SIG-M5 treated with dmso at 0.1 percent for 504 hours (cell line): ENCODE measurements around the gene RNF144B.
A peak's percentile ranks its signal among the peaks of the same experiment; 100 is the strongest.
"Not testable (repeated sequence)": the region's sequence is repeated elsewhere in the genome, so short reads cannot be mapped to it uniquely, and the experiment has no call there.

Source experiments
- DNase-seq: peaks from one replicate; lab custom pipeline; 2025; ENCODE audit not compliant: unreplicated experiment; lab: John Stamatoyannopoulos, UW

RNF144B gene

DNA sequence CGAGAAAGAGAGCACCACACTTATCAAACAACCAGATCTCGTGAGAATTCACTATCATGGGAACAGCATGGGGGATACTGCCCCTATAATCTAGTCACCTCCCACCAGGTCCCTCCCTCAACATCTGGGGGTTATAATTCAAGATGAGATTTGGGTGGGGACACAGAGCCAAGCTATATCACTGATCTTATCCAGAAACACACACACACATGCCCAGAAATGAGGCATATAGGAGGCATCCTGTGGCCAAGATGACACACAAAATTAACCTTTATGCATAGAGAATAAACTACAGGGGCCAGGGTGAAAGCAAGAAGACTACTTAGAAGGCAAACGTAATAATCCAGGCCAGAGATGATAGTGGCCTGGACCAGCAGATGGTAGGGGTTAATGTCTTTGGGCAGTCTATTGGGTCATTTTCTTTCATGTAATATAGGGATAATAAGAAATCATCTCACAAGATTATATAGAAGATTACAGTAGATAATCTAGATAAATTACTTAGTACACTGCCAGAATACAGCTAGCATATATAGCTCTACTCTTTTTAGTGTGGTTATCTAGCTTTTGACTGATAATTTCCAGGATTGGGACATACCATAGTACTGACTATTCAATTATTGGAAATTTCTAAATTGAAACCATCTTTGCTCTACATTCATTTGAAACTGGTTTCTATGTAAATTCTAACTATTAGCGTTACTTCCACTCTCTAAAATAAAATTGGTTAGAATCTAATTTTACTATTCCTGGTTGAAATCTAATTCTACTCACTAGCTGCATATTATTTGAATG lies 20.0 kb downstream of the RNF144B start:
- DNase-seq = no peak

- DNase-seq = not testable (repeated sequence)
These were observed 22.5 kb downstream of the RNF144B start for GRCh38 chr6:18409602-18410001.

DNA sequence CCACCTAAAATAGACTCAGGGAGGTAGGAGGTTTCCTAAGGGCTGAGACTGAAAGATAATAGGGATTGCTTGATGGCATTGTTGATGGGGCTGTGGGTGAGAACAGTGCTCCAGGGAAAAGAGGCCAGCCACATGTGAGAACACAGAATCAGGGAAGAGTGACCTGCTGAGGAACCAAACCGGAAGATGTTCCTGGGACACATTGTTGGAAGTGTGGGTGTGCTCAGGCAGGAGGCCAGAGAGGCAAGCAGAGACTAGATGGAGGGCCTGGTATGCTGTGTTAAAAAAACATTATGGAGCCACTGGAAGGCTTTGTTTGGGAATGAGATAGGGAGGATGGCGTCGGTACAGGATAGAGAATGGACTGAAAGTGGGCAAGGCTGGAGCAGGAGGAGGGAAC lies 23.3 kb downstream of the RNF144B start:
- DNase-seq = no peak

- peak; percentile 26 for DNase-seq
These were observed 24.9 kb downstream of the RNF144B start for GRCh38 chr6:18412068-18412467.

- DNase-seq = no peak
These were observed 25.5 kb downstream of the RNF144B start for GRCh38 chr6:18412644-18413043.

- DNase-seq = no peak
These were observed 26.2 kb downstream of the RNF144B start for GRCh38 chr6:18413381-18413780.

- no peak for DNase-seq
These were observed 27.0 kb downstream of the RNF144B start for GRCh38 chr6:18414116-18414515.

DNA sequence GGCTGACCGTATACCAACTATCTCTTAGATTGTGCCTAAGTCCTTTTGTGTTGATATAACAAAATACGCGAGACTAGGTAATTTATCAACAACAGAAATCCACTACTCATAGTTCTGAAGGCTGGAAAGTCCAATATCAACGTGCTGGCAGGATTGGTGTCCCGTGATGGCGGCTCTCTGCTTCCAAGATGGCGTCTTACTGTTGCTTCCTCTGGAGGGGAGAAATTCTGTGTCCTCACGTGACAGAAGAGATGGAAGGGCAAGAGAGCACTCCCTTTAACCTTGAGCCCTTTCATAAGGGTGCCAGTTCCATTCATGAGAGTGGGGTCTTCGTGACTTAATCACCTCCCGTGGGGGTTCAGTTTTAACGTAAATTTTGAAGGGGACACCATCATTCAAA lies 28.1 kb downstream of the RNF144B start:
- DNase-seq = no peak

- no peak for DNase-seq
These were observed 28.7 kb downstream of the RNF144B start for GRCh38 chr6:18415671-18416340.

GRCh38 chr6:18416341-18416679 lies 29.2 kb downstream of the RNF144B start:
- no peak for DNase-seq

GRCh38 chr6:18420328-18420727 lies 33.2 kb downstream of the RNF144B start:
- DNase-seq = no peak

- no peak for DNase-seq
These were observed 35.0 kb downstream of the RNF144B start for GRCh38 chr6:18422136-18422535.

GRCh38 chr6:18423426-18423825 lies 36.3 kb downstream of the RNF144B start:
- DNase-seq = no peak

- no peak for DNase-seq
These were observed 37.1 kb downstream of the RNF144B start for GRCh38 chr6:18424201-18424600.

DNA sequence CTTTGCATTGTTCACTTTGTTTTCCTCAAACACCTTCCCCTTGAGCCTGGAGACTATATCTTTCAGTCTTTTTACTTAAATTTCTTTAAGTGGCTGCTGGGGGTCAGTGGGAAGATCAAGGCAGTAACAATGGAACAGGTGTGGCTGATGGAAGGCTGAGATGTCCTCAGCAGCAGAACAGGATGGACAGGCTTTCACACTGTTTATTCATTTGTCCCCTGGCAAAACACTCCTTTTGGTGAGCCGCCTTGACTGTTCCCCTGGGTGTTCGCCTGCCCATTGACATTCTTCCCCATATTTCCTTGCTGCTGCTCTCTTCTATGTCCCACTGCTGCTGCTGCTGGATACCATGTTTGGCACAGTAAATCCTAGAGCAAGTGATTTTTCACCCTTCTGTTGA lies 38.1 kb downstream of the RNF144B start:
- peak; percentile 14 for DNase-seq

- DNase-seq = no peak
These were observed 40.1 kb downstream of the RNF144B start for GRCh38 chr6:18427296-18427695.

- DNase-seq = no peak
These were observed 42.6 kb downstream of the RNF144B start for GRCh38 chr6:18429655-18430297.

DNA sequence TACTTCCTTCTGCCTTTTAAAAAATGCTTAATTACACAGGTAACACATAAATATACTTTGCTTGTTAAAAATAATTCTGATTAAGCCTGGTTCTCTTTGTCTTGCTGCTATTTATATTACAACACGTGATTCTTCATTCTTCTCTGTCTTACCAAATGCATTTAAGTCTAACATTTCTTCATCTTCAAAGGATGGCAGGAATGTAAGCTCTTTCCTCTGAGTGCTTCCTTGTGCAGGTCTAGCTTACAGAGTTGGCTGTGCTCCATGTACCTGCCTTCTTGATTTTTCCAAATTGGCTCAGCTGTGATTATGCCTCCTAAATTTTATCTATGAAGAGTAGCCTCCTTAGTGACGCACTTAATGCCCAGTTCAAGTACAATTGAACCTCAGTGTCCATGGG lies 44.4 kb downstream of the RNF144B start:
- no peak for DNase-seq

GRCh38 chr6:18432180-18432579 lies 45.0 kb downstream of the RNF144B start:
- DNase-seq = no peak

DNA sequence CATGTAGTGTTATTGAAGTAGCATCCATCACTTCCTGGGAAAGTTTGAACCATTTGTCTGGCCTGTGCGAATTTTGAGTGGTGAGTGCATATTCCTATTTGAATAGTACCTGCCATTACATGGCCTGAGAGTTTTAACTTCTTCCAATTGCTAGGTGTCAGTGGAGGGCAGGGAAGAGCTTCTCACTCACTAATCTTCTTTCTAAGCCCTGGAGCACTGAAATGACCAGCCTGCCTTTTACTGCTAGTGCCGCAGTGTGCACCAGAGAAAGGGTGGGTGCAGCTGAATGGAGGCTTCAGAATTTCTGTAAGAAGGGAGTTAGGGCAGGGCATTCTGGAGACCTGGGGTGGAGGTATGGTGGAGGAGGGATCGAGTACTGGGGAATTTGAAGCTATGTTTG lies 45.5 kb downstream of the RNF144B start:
- no peak for DNase-seq

- no peak for DNase-seq
These were observed 45.9 kb downstream of the RNF144B start for GRCh38 chr6:18433059-18433458.

DNA sequence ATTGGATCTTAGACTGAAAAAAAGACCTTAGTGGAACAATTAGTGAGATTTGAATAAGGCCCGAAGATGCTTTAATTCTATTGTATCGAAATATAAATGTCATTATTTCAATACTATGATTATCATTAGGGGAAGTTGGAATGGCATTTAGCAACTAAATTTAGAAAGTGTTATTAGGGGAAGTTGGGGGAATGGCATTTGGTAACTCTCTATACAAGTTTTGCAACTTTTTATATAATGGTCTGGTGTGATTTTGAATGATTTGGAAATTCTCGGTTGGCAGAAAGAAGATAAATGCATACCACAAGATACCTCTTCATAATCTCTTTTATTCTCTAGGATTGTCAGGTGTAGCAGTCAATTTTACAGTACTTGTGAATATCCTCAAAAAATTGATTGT lies 49.2 kb downstream of the RNF144B start:
- DNase-seq = no peak
